Measurements from ENCODE around the gene MVB12B. TPM values are rescaled to one million over a fixed set of nuclear protein-coding genes. Genes with fewer than 3 reads are reported as not detected.

The MVB12B gene
- total RNA-seq, 1 experiment from 2014 or later = 9.4 TPM

- no TSS peak for BruUV-seq (replicated peaks)
- ATAC-seq = no peak
- ChIA-PET POLR2A (no interaction called here), CTCF (no interaction called here)
- DNase-seq (ENCODE audit: low read depth, low spot score) = no peak
- intact Hi-C loops (cut with micrococcal nuclease; ENCODE audit: unreplicated experiment) = no loop called here
- Histone ChIP-seq H3K27me3 (ENCODE audit: control insufficient read depth, insufficient read depth, low read length) (no peaks in the 10 kb centered on the region), H3K9me3 (ENCODE audit: control insufficient read depth, insufficient read depth, low read depth, low read length) (no peaks in the 10 kb centered on the region), H3K4me3 (ENCODE audit: low read depth in 2 of 2, low read length in 2 of 2) (no peak overlapping the region), H3K4me1 (ENCODE audit: control insufficient read depth, insufficient read depth, low read length) (no peaks in the 10 kb centered on the region), H3K27ac (ENCODE audit: low read length) (no peak overlapping the region), H3K36me3 (ENCODE audit: control insufficient read depth, insufficient read depth, low read length) (no peaks in the 10 kb centered on the region)
- no peak for TF ChIP-seq TCF7L2 (IDR thresholded peaks at IDR 0.05; ENCODE audit: low read depth, low read length)
- no peak for TF ChIP-seq CTCF (IDR thresholded peaks at IDR 0.05)
- TF ChIP-seq REST (IDR thresholded peaks at IDR 0.05; ENCODE audit: insufficient read depth in 1 of 2, low read depth in 2 of 2, low read length in 1 of 2) = no peak
- TF ChIP-seq POLR2AphosphoS5 (IDR thresholded peaks at IDR 0.05; ENCODE audit: low read depth, low read length) = no peak
- no peak for TF ChIP-seq SIN3A (IDR thresholded peaks at IDR 0.05; ENCODE audit: borderline replicate concordance, insufficient read depth, low read depth, low read length)
- in situ Hi-C loops (cut with HindIII; ENCODE audit: low pct_unique_long_range_greater_than_20kb, low sequenced_read_pairs) = no loop called here
Observed at GRCh38 chr9:126291925-126292324, 34.7 kb upstream of the MVB12B start.

- DNase-seq (ENCODE audit: low read depth, low spot score) (no peak), ATAC-seq (peak; percentile 59)
- Histone ChIP-seq H3K36me3 (ENCODE audit: control insufficient read depth, insufficient read depth, low read length) (no peaks in the 10 kb centered on the region), H3K9me3 (ENCODE audit: control insufficient read depth, insufficient read depth, low read depth, low read length) (no peaks in the 10 kb centered on the region), H3K27ac (ENCODE audit: low read length) (no peak overlapping the region), H3K4me1 (ENCODE audit: control insufficient read depth, insufficient read depth, low read length) (no peaks in the 10 kb centered on the region), H3K4me3 (ENCODE audit: low read depth in 2 of 2, low read length in 2 of 2) (no peak overlapping the region), H3K27me3 (ENCODE audit: control insufficient read depth, insufficient read depth, low read length) (no peaks in the 10 kb centered on the region)
- no TSS peak for BruUV-seq (replicated peaks)
- in situ Hi-C loops (cut with HindIII; ENCODE audit: low pct_unique_long_range_greater_than_20kb, low sequenced_read_pairs) (no loop called here), intact Hi-C loops (cut with micrococcal nuclease; ENCODE audit: unreplicated experiment) (no loop called here)
- TF ChIP-seq CTCF (IDR thresholded peaks at IDR 0.05) (no peak), SIN3A (IDR thresholded peaks at IDR 0.05; ENCODE audit: borderline replicate concordance, insufficient read depth, low read depth, low read length) (no peak), TCF7L2 (IDR thresholded peaks at IDR 0.05; ENCODE audit: low read depth, low read length) (no peak), POLR2AphosphoS5 (IDR thresholded peaks at IDR 0.05; ENCODE audit: low read depth, low read length) (no peak), REST (IDR thresholded peaks at IDR 0.05; ENCODE audit: insufficient read depth in 1 of 2, low read depth in 2 of 2, low read length in 1 of 2) (no peak)
- ChIA-PET CTCF (no interaction called here), POLR2A (no interaction called here)
Observed at GRCh38 chr9:126292736-126293521, 33.7 kb upstream of the MVB12B start.
